ENCODE measurements around the gene SV2A.

The SV2A gene

DNA sequence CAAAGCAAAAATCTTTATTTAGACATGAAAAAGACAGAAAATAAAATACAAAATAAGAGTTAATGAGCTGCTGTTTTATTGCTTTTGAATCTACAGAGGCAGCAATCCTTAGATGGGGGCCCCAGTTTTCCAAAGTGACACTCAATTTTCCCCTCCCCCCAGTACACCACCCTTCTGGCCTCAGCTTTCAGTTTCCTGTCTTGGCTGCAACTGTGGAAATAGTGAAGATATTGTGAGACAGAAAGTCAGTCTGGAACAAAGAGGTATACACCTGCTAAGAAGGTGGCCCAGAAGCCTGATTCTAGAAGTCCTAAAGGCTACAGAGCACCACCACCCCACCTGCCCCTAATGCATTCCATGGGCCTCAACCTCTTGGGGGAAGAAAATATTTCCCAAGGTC, 20.1 kb upstream of the SV2A start:
- no peak for DNase-seq (ENCODE audit: extremely low spot score)
- no peak for TF ChIP-seq CTCF (IDR thresholded peaks at IDR 0.05; ENCODE audit: control extremely low read depth, extremely low read depth, low read depth, missing control alignments)
- POLR2A ChIA-PET, result interaction anchor here (1.0 kb wide), 2 partner anchors 50 to 51 kb away, joined by 3 read pairs; a partner anchor contains a TSS
- CTCF ChIA-PET, result no interaction called here

GRCh38 chr1:149936992-149937705, 19.5 kb upstream of the SV2A start:
- TF ChIP-seq CTCF (IDR thresholded peaks at IDR 0.05; ENCODE audit: control extremely low read depth, extremely low read depth, low read depth, missing control alignments), result no peak
- ChIA-PET POLR2A (interaction anchor here (1.0 kb wide), 2 partner anchors 49 to 50 kb away, joined by 3 read pairs; a partner anchor contains a TSS), CTCF (no interaction called here)
- DNase-seq (ENCODE audit: extremely low spot score), result no peak

- no peak for DNase-seq (ENCODE audit: extremely low spot score)
- ChIA-PET POLR2A (no interaction called here), CTCF (interaction anchor here (0.8 to 1.1 kb wide), 2 partner anchors 26 to 229 kb away, joined by 3 read pairs; no protein-coding TSS in a partner anchor)
- no peak for TF ChIP-seq CTCF (IDR thresholded peaks at IDR 0.05; ENCODE audit: control extremely low read depth, extremely low read depth, low read depth, missing control alignments)
Measured at GRCh38 chr1:149936170-149936991, 18.7 kb upstream of the SV2A start, which contains the start of gene MTMR11. TSS of gene MTMR11 (minus strand) at chr1:149936879. CDS start at chr1:149936647, 232 bp downstream.

- no peak for DNase-seq (ENCODE audit: extremely low spot score)
- CTCF ChIA-PET, result interaction anchor here (0.7 to 2.7 kb wide), 3 partner anchors 12 to 27 kb away, joined by 3 to 16 read pairs (median 4); no protein-coding TSS in a partner anchor
- POLR2A ChIA-PET, result interaction anchor here (2.6 kb wide), 1 partner anchor 48 kb away, joined by 7 read pairs; a partner anchor contains a TSS
- no peak for TF ChIP-seq CTCF (IDR thresholded peaks at IDR 0.05; ENCODE audit: control extremely low read depth, extremely low read depth, low read depth, missing control alignments)
Measured at GRCh38 chr1:149934356-149934755, 16.7 kb upstream of the SV2A start.

- TF ChIP-seq CTCF (IDR thresholded peaks at IDR 0.05; ENCODE audit: control extremely low read depth, extremely low read depth, low read depth, missing control alignments), result no peak
- CTCF ChIA-PET, result interaction anchor here (1.3 to 2.7 kb wide), 3 partner anchors 11 to 28 kb away, joined by 3 to 16 read pairs (median 4); no protein-coding TSS in a partner anchor
- POLR2A ChIA-PET, result interaction anchor here (2.6 kb wide), 1 partner anchor 47 kb away, joined by 7 read pairs; a partner anchor contains a TSS
- DNase-seq (ENCODE audit: extremely low spot score), result no peak
Measured at GRCh38 chr1:149933208-149933607, 15.6 kb upstream of the SV2A start.

GRCh38 chr1:149932474-149932873, 14.8 kb upstream of the SV2A start:
- ChIA-PET CTCF (interaction anchor here (1.6 to 2.7 kb wide), 2 partner anchors 15 to 29 kb away, joined by 3 to 16 read pairs; no protein-coding TSS in a partner anchor), POLR2A (interaction anchor here (2.6 kb wide), 1 partner anchor 46 kb away, joined by 7 read pairs; a partner anchor contains a TSS)
- DNase-seq (ENCODE audit: extremely low spot score), result no peak
- no peak for TF ChIP-seq CTCF (IDR thresholded peaks at IDR 0.05; ENCODE audit: control extremely low read depth, extremely low read depth, low read depth, missing control alignments)

All from GM10248 (cell line).